Transverse colon (tissue), 4 donors: ENCODE data around the gene SP2.

Experiments
- EP300 ChIP-seq: sonication (generic); formaldehyde crosslinking; IDR thresholded peaks from one replicate; pipeline ENCODE4 v1.6.1; 2017; ENCODE audit warnings: antibody characterized with exemption, low read depth
- POLR2A ChIP-seq: fragments of 450-650 bp; IDR thresholded peaks from one replicate; pipeline ENCODE4 v1.6.1; 2016; ENCODE audit warnings: antibody characterized with exemption, mild to moderate bottlenecking, moderate library complexity
- POLR2AphosphoS5 ChIP-seq, 3 donors: sonication (generic); formaldehyde crosslinking; IDR thresholded peaks; one replicate each; pipeline ENCODE4 v1.6.1; 2016; ENCODE audit warnings: antibody characterized with exemption in 3 of 3
- TF ChIP-seq, protein P1 (sequence below), 5 experiments: fragments of 200-600 bp in 3 of 5; fragments of 450-650 bp in 2 of 5; sonication (generic) in 3 of 5; IDR thresholded peaks; 1 replicate in 2 of 5; 2 replicates in 3 of 5; pipeline ENCODE4 v1.5.1; 2016 to 2017; ENCODE audit warnings: antibody characterized with exemption in 5 of 5, inconsistent platforms in 3 of 5, mild to moderate bottlenecking in 2 of 5, moderate library complexity in 1 of 5

DNA sequence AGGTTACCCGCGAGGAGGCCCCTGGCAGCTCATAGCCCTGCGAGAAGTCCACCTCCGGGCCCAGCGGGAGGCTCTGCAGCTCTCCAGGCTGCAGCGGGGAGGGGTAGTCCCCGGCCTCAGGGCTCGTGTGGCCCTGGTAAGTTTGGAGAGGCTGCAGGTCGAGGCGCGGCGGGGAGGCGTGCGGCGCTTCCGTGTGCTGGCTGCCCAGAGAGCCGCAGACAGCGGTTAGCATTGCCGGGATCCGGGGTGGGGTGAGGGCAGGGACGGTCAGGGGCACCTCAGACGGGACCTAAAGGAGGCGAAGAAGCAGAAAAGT, 47.9 kb upstream of the SP2 start:
- TF ChIP-seq, protein P1, sequence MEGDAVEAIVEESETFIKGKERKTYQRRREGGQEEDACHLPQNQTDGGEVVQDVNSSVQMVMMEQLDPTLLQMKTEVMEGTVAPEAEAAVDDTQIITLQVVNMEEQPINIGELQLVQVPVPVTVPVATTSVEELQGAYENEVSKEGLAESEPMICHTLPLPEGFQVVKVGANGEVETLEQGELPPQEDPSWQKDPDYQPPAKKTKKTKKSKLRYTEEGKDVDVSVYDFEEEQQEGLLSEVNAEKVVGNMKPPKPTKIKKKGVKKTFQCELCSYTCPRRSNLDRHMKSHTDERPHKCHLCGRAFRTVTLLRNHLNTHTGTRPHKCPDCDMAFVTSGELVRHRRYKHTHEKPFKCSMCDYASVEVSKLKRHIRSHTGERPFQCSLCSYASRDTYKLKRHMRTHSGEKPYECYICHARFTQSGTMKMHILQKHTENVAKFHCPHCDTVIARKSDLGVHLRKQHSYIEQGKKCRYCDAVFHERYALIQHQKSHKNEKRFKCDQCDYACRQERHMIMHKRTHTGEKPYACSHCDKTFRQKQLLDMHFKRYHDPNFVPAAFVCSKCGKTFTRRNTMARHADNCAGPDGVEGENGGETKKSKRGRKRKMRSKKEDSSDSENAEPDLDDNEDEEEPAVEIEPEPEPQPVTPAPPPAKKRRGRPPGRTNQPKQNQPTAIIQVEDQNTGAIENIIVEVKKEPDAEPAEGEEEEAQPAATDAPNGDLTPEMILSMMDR (IDR thresholded peaks at IDR 0.05), result no peak
- no peak for TF ChIP-seq EP300
- TF ChIP-seq POLR2A, result no peak
- TF ChIP-seq POLR2AphosphoS5 (IDR thresholded peaks at IDR 0.05), result no peak
